HG03432 (cell line): ENCODE data around the gene ANP32A.

Source experiments
- ATAC-seq: cut with Tn5 transposase; IDR thresholded peaks from one replicate; pipeline ENCODE4 v1.9.1; 2021; ENCODE audit warnings: mild to moderate bottlenecking, moderate library complexity; ENCODE audit not compliant: unreplicated experiment

The ANP32A gene

DNA sequence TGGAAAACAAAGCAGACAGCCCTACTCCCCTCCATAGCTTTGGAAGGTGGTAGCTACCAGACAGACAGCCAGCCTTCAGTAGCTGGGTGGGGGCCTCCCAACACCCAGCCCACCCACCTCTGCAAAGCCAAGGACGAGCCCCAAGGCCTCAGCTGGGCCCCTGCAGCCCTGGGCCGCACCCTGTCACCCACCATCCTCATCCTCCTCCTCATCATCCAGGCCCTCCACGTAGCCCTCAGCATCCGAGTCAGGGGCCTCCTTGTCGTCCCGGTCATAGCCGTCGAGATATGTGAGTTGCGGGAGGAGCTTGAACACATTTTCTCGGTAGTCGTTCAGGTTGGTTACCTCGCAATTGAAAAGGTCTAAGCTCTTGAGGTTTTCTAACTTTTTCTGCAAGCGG is 36.5 kb downstream of the ANP32A start:
- ATAC-seq, result no peak

DNA sequence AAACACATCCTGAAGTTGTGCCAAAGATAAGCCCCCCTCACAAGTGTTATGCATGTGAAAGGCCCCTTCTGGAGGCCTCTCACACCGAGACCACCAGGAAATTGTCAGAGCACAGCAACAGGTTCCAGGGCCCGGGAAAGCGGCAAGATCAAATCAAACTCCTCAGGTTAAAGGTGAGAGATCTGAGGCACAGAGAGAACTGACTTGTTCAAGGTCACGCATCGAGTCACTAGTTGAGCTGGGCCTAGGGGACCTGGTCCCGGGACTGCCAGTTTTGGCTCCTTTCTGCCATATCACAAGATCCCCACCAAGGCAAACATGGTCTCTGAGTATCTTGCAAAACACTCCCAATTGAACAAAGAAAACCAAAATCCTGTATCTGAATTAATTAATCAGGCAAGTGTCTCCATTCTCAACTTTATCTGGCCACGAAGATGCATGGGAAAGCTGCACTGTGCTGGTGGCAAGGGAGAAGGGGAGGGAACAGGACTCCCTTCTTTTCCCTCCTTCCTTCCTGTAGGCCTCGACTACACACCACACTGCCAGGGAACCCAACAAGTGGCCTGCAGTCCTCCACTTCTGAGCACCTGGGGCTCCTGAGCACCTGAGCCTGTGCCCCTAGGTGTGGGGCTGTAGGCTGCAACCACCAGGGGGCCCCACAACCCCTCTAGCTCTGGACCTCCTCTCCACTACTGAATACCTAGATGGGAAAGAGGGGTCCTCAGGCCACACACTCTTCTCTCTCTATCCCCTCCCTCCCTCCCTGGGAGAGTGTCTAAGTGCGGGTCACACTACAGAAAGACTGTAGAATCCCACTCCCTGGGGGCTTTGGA is 37.3 kb downstream of the ANP32A start:
- ATAC-seq, result no peak

GRCh38 chr15:68782589-68783161 is 38.0 kb downstream of the ANP32A start:
- no peak for ATAC-seq

- ATAC-seq, result no peak
Observed at GRCh38 chr15:68781766-68782588, 38.7 kb downstream of the ANP32A start.

DNA sequence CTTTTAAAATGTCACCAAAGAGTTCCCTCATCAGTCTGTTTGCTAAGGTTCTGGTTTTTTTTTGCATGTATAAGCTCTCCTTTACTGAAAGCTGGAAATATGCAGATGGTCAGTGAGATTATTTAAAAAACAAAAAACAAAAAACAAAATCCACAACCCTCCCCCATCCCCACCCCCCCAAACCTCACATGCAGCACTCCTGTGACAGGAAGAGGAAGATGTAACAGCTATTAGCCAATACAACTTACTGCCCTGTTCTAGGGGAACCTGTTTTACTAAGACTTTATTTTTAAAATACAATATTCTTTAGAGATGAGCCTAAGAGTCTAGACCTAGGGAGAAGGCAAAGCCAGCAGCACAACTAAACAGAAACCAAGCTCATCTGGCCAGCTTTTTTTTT is 39.5 kb downstream of the ANP32A start:
- ATAC-seq, result no peak

DNA sequence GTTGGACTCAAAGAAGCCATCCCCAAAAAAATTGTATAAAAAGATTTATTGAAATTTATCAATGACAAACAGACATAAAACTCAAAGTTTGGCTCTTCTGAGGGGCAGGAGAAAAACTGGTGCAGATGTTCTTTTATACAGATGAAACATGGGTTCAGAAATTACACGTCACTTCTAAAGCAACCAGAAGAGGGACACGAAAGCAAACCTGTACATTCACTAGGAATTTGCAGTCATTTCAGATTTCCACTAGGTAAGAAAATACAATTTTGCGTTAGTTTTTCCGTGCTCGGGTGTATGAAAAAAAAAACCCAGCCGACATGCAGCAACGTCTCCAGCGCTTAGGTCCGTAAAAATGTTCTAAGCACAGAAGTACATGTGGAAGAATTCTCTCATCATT is 41.8 kb downstream of the ANP32A start:
- no peak for ATAC-seq

- no peak for ATAC-seq
Observed at GRCh38 chr15:68776477-68777270, 44.0 kb downstream of the ANP32A start.

DNA sequence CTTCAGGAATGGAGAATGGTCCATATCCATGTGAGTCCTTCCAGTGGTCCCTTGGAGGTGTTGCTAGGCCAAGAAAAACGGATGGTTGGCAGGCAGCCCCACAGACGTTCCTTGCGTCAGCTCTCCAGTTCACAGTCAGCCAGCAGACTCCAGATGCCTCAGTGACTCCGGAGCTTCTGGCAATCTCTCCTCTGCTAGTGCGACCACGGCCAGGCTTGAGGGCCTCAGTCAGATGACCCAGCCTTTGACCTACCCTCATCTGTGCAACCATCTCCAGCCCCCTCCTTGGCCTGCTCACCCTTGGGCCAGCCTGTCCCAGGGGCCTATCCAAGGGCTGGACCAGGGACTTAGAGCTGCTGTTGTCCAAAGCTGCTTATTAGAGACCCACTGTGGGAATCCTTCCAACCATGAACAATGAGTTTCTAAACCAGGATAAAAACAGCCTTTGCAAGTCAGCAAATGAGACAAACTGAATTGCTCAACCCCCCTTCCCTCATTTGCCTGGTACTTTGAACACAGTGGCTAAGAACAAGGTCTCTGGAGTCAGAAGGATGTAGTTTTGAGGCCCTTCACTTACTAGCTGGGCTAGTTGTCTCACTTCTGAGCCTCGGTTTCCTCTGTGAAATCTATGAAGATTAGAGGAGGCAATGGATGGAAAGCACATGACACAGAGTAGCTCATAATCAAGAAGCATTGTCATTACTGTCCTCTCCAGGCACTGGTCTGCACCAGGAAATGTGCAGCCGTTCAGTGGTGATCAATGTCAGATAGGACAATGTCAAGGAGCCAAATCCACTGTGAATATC is 44.8 kb downstream of the ANP32A start:
- no peak for ATAC-seq

GRCh38 chr15:68775236-68775577 is 45.5 kb downstream of the ANP32A start:
- no peak for ATAC-seq

DNA sequence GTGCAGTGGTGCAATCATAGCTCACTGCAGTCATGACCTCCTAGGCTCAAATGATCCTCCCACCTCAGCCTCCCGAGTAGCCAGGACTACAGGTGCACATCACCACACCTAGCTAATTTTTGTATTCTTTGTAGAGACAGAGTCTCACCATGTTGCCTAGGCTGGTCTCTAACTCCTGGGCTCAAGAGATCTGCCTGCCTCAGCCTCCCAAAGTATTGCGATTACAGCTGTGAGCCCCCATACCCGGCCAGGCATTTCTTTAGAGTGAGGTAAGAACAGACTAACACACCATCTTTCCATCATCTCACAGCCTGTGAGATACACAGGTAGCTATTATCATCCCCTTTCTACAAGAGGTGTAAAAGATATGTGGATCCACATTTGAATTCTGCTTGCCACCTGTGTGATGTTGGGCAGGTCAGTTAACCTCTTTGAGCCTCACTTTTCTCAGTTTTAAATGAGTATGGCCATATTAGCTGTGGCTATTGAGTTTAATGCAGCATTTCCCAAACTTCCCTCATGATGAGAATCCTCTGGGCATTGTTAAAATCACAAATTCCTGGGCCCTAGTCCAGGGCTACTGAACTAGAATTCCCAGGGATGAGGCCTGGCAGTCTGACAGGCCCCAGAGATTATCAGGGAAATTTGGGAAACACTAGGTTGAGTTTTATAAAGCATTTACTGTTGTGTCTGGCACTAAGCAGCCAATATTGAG is 46.0 kb downstream of the ANP32A start:
- ATAC-seq, result no peak

GRCh38 chr15:68774120-68774519 is 46.6 kb downstream of the ANP32A start:
- no peak for ATAC-seq

DNA sequence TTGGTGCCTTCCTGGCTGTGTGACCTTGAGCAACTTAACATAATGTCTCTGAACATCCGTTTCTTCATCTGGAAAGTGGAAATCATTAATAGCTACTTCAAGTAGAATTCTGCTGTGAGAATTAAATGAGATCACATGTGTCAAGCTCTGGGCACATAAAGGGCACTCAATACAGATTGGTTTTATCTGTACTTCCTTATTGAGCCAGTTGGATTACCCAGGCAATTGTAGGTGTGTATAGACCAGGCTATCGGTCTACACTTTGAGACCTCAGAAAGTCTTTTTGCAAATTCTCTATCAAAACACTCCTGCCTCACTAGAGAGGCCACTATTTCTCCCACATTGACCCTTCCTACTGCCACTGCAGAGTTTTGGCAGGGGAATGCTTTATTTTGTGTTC is 47.7 kb downstream of the ANP32A start:
- ATAC-seq, result no peak

GRCh38 chr15:68770216-68770615 is 50.5 kb downstream of the ANP32A start:
- no peak for ATAC-seq

GRCh38 chr15:68769702-68770101 is 51.0 kb downstream of the ANP32A start:
- ATAC-seq, result no peak

GRCh38 chr15:68768321-68768720 is 52.4 kb downstream of the ANP32A start:
- no peak for ATAC-seq

- ATAC-seq, result no peak
Observed at GRCh38 chr15:68767833-68768232, 52.9 kb downstream of the ANP32A start.

GRCh38 chr15:68765602-68766368 is 54.9 kb downstream of the ANP32A start:
- no peak for ATAC-seq

DNA sequence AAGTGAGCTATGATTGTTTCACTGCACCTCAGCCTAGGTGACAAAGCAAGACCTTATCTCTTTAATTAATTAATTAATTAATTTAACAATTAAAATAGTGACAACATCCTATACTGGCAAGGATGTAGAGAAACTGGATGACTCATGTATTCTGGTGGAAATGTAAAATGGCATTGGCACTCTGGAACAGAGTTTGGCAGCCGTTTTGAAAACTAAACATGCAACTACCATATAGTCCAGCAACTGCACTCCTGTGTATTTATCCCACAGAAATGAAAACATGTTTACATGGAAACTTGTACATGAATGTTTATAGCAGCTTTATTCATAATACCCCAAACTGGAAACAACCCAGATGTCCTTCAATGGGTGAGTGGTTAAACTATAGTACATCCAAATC is 56.6 kb downstream of the ANP32A start:
- no peak for ATAC-seq

GRCh38 chr15:68763063-68763462 is 57.6 kb downstream of the ANP32A start:
- ATAC-seq, result no peak
